Activated CD4-positive, alpha-beta T cell treated with anti-CD3 and anti-CD28 coated beads for 36 hours (primary cell): ENCODE measurements around the gene IQGAP1. TPM values are rescaled to one million over a fixed set of nuclear protein-coding genes. Genes with fewer than 3 reads are reported as not detected.
A peak's percentile ranks its signal among the peaks of the same experiment; 100 is the strongest.

Source experiments
- ATAC-seq: fragments of 200-7000 bp; cut with Tn5 transposase; one replicate; pipeline ENCODE4 v1.10.0; 2021; ENCODE audit warnings: mild to moderate bottlenecking, moderate library complexity
- CTCF ChIA-PET: fragments of 350-600 bp; sonication (Branson Sonifier 250); formaldehyde crosslinking; loops from one replicate; lab custom pipeline; 2021; ENCODE audit warnings: antibody characterized with exemption; lab: Charles Lee
- POLR2A ChIA-PET: fragments of 350-600 bp; sonication (Branson Sonifier 250); formaldehyde crosslinking; loops from one replicate; lab custom pipeline; 2021; ENCODE audit warnings: antibody characterized with exemption, inconsistent platforms; lab: Charles Lee
- DNase-seq: peaks from one replicate; pipeline ENCODE4 v3.0.0-alpha.2; 2020
- H3K27ac Mint-ChIP-seq: one replicate; pipeline ENCODE4 v1.8.0; 2021; ENCODE audit warnings: mixed read lengths
- H3K27me3 Mint-ChIP-seq: one replicate; pipeline ENCODE4 v1.8.0; 2021; ENCODE audit warnings: mixed read lengths
- H3K36me3 Mint-ChIP-seq: one replicate; pipeline ENCODE4 v1.8.0; 2021; ENCODE audit warnings: low read depth, mixed read lengths
- H3K4me1 Mint-ChIP-seq: one replicate; pipeline ENCODE4 v1.8.0; 2021; ENCODE audit warnings: mixed read lengths
- H3K4me3 Mint-ChIP-seq: one replicate; pipeline ENCODE4 v1.8.0; 2021; ENCODE audit warnings: mild to moderate bottlenecking, moderate library complexity, mixed read lengths
- H3K9me3 Mint-ChIP-seq: one replicate; pipeline ENCODE4 v1.8.0; 2021; ENCODE audit warnings: low read depth, mixed read lengths
- intact Hi-C, 2 experiments: fragments of 100-400 bp; cut with DNase I in 1 of 2; cut with micrococcal nuclease in 1 of 2; formaldehyde crosslinking; loops; one replicate each; pipeline versions ENCODE4 v1.14.2 to v1.15.1; 2022 to 2024; cut with DNase I, micrococcal nuclease
- total RNA-seq, 2 experiments: library from RNA; stranded (reverse); gene quantifications; one replicate each; pipeline ENCODE4 v1.2.3, GENCODE V29; 2021

Gene IQGAP1
- total RNA-seq, 2 experiments from 2014 or later, result 181 to 334 TPM

- DNase-seq, result no peak
- no peak overlapping the region for H3K4me3 Mint-ChIP-seq
- peak overlapping the region; percentile 42 for H3K27ac Mint-ChIP-seq
- no peaks in the 10 kb centered on the region for H3K9me3 Mint-ChIP-seq
- ATAC-seq, result no peak
- ChIA-PET POLR2A (no interaction called here), CTCF (interaction anchor here (1.5 kb wide), 1 partner anchor 9 kb away, joined by 5 read pairs; no protein-coding TSS in a partner anchor)
- peaks cover 58% of the 10 kb centered on the region for H3K4me1 Mint-ChIP-seq
- H3K36me3 Mint-ChIP-seq, result peaks cover 37% of the 10 kb centered on the region
- intact Hi-C loops, result no loop called here
- H3K27me3 Mint-ChIP-seq, result no peaks in the 10 kb centered on the region
Observed at GRCh38 chr15:90547540-90547939, 159.5 kb downstream of the IQGAP1 start.

DNA sequence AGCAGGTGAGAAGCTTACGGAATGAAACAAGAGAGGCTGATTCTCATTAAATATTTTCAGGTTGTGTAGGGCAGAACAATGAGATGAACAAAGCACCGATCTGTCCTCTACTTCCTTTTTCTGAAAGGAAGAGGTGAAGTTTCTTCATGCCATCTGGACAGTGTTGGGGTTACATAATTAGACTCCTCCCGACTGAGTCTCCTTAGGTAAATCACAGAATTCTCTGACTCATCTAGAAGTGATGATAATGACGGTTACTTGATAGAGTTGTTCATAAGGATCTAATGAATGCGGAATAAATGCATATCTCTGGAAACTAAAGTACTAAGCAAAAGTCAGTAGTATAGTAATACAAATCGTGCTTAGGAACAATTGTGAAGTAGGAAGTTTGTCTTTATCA lies 162.9 kb downstream of the IQGAP1 start:
- H3K4me1 Mint-ChIP-seq, result peaks cover 52% of the 10 kb centered on the region
- peaks cover 31% of the 10 kb centered on the region for H3K36me3 Mint-ChIP-seq
- no peak overlapping the region for H3K4me3 Mint-ChIP-seq
- H3K9me3 Mint-ChIP-seq, result no peaks in the 10 kb centered on the region
- intact Hi-C loops, result no loop called here
- ATAC-seq (no peak), DNase-seq (no peak)
- POLR2A ChIA-PET, result no interaction called here
- no peak overlapping the region for H3K27ac Mint-ChIP-seq
- CTCF ChIA-PET, result interaction anchor here (1.0 kb wide), 1 partner anchor 10 kb away, joined by 4 read pairs; no protein-coding TSS in a partner anchor
- H3K27me3 Mint-ChIP-seq, result no peaks in the 10 kb centered on the region

Other genes with a start within 250 kb of the IQGAP1 start
- 10 to 100 TPM; 12.5 to 15.8 TPM for gene SEMA4B, start 186.9 kb upstream of the IQGAP1 start, total RNA-seq
- 100 to 1,000 TPM; 135 to 140 TPM for gene CIB1, start 154.3 kb upstream of the IQGAP1 start, total RNA-seq
- gene GDPGP1, start 154.0 kb upstream of the IQGAP1 start, total RNA-seq, result 1 to 10 TPM; 5.6 to 6.6 TPM
- gene TTLL13, start 138.7 kb upstream of the IQGAP1 start, total RNA-seq, result under 1 TPM; 0.39 to 0.46 TPM
- 10 to 100 TPM; 22.0 to 23.9 TPM for gene NGRN, start 122.6 kb upstream of the IQGAP1 start, total RNA-seq
- gene ZNF774, start 36.0 kb upstream of the IQGAP1 start, total RNA-seq, result 1 to 10 TPM; 1.5 to 2.0 TPM
- 10 to 100 TPM; 32.4 to 36.2 TPM for gene CRTC3, start 141.7 kb downstream of the IQGAP1 start, total RNA-seq